Posterior vena cava (tissue), 2 donors: Measurements from ENCODE around the gene GPBP1L1. TPM values are rescaled to one million over a fixed set of nuclear protein-coding genes. Genes with fewer than 3 reads are reported as not detected.

Source experiments
- DNase-seq: peaks from one replicate; pipeline ENCODE4 v3.0.0-alpha.2; 2020; ENCODE audit warnings: low spot score
- intact Hi-C, 2 donors: fragments of 100-400 bp; cut with DNase I; formaldehyde crosslinking; loops; one replicate each; pipeline versions ENCODE4 v1.14.1 to v1.14.2; 2022 to 2023
- total RNA-seq, 2 donors: library from RNA; stranded (reverse); fragmentation: NEBNext Ultra II Directional; extraction: Animal tissue kit (Norgen Biotek cat#: 25700); gene quantifications; one replicate each; pipeline ENCODE4 v1.2.1, GENCODE V29; 2021
- donor health status: DM: yes; HTN: yes; CAD: no.
- donor health status: DM: yes; HTN: yes; CAD: no.

Gene GPBP1L1
- total RNA-seq, 2 donors from 2014 or later: 75.9 to 83.4 TPM

- no peak for DNase-seq
- intact Hi-C loops: no loop called here
Measured at GRCh38 chr1:45654540-45655280, 31.6 kb downstream of the GPBP1L1 start.

- no peak for DNase-seq
- intact Hi-C loops: no loop called here
Measured at GRCh38 chr1:45647248-45648021, 38.9 kb downstream of the GPBP1L1 start.

- DNase-seq: no peak
- intact Hi-C loops: no loop called here
Measured at GRCh38 chr1:45644661-45645060, 41.7 kb downstream of the GPBP1L1 start.

- intact Hi-C loops: no loop called here
- DNase-seq: no peak
Measured at GRCh38 chr1:45643978-45644377, 42.4 kb downstream of the GPBP1L1 start.

- intact Hi-C loops: no loop called here
- DNase-seq: no peak
Measured at GRCh38 chr1:45643321-45643720, 43.0 kb downstream of the GPBP1L1 start.

- DNase-seq: no peak
- intact Hi-C loops: no loop called here
Measured at GRCh38 chr1:45640293-45640692, 46.0 kb downstream of the GPBP1L1 start.

- no peak for DNase-seq
- intact Hi-C loops: no loop called here
Measured at GRCh38 chr1:45635211-45635610, 51.1 kb downstream of the GPBP1L1 start.

GRCh38 chr1:45630429-45630828, 55.9 kb downstream of the GPBP1L1 start:
- no peak for DNase-seq
- intact Hi-C loops: no loop called here

- no peak for DNase-seq
- intact Hi-C loops: no loop called here
Measured at GRCh38 chr1:45629035-45629434, 57.3 kb downstream of the GPBP1L1 start.

- intact Hi-C loops: no loop called here
- DNase-seq: no peak
Measured at GRCh38 chr1:45623972-45624371, 62.4 kb downstream of the GPBP1L1 start, which contains the start of gene CCDC17. CCDC17 (minus strand) TSS chr1:45624054; CDS start chr1:45623909, 145 bp downstream.

- intact Hi-C loops: no loop called here
- DNase-seq: peak; percentile 81
Measured at GRCh38 chr1:45622524-45623394, 63.6 kb downstream of the GPBP1L1 start.

GRCh38 chr1:45621895-45622523, 64.3 kb downstream of the GPBP1L1 start:
- DNase-seq: peak; percentile 81
- intact Hi-C loops: no loop called here

- intact Hi-C loops: no loop called here
- no peak for DNase-seq
Measured at GRCh38 chr1:45621501-45621836, 64.9 kb downstream of the GPBP1L1 start.

- intact Hi-C loops: no loop called here
- DNase-seq: no peak
Measured at GRCh38 chr1:45620588-45621500, 65.5 kb downstream of the GPBP1L1 start.

GRCh38 chr1:45619149-45619921, 67.0 kb downstream of the GPBP1L1 start:
- intact Hi-C loops: no loop called here
- no peak for DNase-seq

- intact Hi-C loops: no loop called here
- no peak for DNase-seq
Measured at GRCh38 chr1:45617618-45618017, 68.7 kb downstream of the GPBP1L1 start.

- intact Hi-C loops: no loop called here
- no peak for DNase-seq
Measured at GRCh38 chr1:45615885-45616284, 70.4 kb downstream of the GPBP1L1 start.
